Myocyte (in vitro differentiated cells): Measurements from ENCODE around the gene ARID4B. TPM values are rescaled to one million over a fixed set of nuclear protein-coding genes. Genes with fewer than 3 reads are reported as not detected.
"Not testable (repeated sequence)": the region's sequence is repeated elsewhere in the genome, so short reads cannot be mapped to it uniquely, and the experiment has no call there.

Experiments used
- DNase-seq: peaks from one replicate; pipeline ENCODE4 v3.0.0-alpha.2; 2012; ENCODE audit warnings: low read depth
- total RNA-seq: library from RNA; depleted of rRNA; stranded (reverse); fragments of >200 nt; gene quantifications from 2 replicates; pipeline ENCODE4 v1.2.3, GENCODE V29; 2014

ARID4B gene
- total RNA-seq, 1 donor from 2014 or later = 18.3 TPM

DNA sequence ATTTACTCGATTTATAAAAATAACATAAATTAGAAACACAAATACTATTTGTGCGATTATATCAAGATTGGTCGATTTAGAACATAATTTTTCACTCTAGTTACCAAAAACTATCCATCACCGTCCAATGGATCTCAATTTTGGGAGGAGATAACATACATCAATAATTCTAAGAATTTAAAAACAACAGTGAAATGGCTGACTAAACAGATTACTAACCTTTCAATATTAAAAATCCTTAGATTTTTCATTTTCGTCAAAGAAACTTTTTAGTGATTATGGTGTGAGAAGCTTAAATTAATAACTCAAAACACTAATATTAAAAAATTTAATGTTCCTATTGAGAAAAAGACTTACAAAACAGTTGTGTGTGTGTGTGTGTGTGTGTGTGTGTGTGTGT is 91.9 kb downstream of the ARID4B start:
- DNase-seq = no peak

DNA sequence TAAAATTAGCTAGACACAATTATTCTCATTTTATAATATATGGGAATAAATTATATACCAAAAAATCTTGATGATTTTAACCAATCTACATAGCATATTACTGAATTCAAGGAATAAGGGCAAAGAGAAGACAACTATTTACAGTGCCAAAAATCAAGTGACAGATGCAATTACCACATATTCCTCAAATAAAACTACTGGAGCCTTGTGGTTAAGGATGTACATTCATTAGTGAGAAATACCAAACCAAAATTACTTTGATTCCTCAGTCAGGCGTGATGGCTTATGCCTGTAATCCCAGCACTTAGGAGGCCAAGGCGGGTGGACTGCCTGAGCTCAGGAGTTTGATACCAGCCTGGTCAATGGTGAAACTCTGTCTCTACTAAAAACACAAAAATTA is 98.1 kb downstream of the ARID4B start:
- peak; percentile 66 for DNase-seq

DNA sequence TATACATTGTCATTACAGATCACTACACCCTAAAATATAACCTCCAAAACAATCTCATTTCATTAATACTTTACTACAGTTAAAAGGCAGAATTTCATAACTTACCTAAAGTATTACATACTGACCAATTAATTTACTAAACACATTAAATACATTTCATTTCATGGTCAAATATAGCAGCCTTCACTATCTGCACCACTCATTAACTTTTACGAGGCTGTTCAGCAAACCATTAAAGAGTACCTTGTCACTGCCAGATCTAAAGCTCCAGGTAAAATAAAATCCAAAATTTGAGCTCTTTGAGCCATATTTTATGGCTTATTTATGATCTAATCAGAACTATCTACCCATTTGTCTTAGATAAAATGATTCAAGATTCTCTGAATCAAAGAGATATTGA is 100.6 kb downstream of the ARID4B start:
- no peak for DNase-seq

DNA sequence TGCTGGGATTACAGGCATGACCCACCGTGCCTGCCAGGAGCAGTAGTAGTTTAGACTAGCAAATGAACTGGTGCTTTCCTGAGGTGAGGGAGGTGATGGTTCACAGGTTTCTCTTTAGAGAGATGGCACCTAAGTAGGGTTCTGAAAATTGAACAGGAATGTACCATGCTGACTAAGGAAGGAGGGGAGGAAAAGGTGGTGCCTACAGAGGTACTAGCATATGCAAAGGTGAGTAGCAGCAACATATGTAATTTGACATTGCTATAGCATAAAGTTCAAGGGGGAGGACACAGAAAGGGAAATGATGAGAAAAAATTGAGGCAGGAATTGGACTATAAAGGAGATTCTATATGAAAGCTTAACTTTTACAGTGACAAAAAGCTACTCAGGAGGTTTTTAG is 101.0 kb downstream of the ARID4B start:
- no peak for DNase-seq

DNA sequence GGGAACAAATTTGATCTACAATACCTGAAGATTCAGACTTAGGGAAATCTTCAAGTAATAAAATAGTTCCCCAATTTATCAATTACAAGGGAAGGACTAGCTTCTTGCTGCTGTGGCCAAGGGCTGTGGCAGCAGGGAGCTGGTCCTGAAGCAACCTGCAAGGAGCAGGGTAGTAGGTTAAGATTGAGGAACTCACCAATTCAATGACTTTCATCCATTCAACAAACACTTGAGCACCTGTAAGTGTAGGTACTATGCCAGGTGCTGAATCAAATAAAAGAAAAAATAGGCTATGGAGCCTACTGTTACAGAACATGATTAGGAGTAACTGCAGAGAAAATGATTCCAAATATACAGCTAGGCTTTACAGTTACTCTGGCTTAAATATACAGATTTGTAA is 102.7 kb downstream of the ARID4B start:
- DNase-seq = no peak

DNA sequence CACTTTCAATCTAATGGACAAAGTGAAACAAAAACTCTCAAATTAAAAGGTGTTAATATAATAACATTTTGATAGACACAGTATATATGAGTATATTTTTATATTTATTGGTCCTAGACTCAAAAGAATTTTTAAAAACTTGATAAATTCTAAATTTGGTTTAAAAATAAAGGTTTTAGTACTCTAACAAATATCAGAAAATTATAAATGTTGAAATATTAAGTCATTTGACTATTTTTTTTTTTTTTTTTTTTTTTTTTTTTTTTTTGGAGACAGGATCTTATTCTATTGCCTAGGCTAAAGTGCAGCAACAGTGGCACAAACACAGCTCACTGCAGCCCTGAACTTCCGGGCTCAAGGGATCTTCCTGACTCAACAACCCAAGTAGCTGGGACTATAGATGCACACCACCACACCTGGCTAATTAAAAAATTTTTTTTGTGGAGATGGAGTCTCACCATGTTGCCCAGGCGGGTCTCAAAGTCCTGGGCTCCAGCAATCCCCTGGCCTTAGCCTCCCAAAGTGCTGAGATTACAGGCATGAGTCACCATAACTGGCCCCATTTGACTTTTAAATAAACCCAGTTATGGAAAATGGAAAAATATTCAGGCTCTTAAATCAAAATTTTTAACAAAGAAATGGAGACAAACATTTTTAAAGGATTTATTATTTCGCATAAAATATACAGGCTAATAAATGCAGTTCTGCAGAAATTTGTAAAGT is 106.2 kb downstream of the ARID4B start:
- no peak for DNase-seq

DNA sequence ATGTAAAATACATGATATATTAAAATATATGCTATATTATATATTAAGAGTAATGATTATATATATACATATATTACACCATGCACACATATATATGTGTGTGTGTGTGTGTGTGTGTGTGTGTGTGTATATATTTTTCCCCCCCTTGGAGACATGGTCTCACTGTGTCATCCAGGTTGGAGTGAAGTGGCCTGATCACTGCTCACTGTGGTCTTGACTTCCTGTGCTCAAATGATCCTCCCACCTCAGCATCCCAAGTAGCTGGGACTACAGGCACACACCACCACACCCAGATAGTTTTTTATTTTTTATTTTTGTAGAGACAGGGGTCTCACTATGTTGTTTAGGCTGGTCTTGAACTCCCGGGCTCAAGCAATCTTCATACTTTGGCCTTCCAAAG is 112.5 kb downstream of the ARID4B start:
- DNase-seq = no peak

DNA sequence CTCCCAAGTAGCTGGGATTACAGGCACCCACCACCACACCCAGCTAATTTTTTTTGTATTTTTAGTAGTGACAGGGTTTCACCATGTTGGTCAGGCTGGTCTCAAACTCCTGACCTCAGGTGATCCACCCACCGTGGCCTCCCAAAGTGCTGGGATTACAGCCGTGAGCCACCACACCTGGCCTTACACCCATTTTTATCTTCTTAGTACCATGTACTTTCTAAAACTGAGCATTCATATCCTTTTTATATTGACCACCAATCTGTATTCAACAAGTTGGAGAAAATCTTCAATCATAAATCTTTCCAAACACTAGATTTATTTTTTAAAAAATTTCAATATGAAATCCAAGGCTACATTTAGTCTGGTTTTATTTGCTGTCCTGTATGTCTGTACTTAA is 113.0 kb downstream of the ARID4B start:
- DNase-seq = not testable (repeated sequence)

DNA sequence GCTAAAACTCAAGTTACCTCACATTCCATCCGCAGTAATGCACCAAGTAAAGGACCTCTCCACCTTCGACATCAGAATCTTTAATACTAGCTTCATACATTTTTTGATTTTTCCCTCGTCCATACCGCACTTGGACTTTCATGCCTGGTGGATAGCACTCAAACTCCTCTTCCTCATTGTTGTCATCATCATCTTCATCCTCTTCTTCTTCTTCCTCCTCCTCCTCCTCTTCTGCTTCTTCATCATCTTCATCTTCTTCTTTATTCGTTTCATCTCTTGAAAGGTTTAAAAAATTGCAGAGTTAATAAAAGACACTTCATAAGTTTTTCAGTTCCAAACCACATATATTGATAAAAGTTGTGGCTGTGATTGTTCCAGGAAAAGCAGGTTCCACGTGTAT is 114.2 kb downstream of the ARID4B start:
- DNase-seq = no peak

DNA sequence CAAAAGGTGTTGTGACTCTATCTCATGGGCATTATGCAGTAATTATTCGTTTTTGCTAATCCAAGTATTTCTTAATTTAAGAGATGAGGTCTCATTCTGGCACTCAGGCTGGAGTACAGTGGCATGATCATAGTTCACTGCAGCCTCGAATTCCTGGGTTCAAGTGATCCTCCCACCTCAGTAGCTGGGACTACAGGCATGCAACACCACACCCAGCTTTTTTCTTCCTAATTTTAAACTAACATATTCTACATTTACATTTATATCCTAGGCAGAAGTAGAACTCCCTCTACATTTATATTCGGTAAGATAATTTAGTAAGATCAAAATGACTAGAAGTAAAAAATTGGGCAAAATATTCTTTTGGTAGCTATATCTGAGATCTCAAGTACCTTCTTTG is 116.5 kb downstream of the ARID4B start:
- DNase-seq = no peak

DNA sequence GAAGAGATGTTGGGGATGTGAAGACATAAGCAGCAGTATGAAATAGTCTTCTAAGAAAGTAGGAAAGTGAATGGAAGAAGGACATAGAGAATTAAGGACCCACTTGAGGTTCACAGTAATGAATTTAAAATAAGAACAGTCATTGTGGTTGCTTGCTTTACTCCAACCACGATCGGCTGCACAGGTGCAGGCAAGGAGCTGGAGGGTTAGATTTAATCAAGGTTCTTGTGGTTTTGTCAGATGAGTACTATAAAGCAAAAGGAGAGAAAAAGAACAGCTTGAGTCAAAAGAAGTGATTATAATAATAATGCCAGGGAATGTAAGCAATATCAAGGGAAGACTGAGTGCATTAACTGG is 120.8 kb downstream of the ARID4B start:
- peak; percentile 71 for DNase-seq

DNA sequence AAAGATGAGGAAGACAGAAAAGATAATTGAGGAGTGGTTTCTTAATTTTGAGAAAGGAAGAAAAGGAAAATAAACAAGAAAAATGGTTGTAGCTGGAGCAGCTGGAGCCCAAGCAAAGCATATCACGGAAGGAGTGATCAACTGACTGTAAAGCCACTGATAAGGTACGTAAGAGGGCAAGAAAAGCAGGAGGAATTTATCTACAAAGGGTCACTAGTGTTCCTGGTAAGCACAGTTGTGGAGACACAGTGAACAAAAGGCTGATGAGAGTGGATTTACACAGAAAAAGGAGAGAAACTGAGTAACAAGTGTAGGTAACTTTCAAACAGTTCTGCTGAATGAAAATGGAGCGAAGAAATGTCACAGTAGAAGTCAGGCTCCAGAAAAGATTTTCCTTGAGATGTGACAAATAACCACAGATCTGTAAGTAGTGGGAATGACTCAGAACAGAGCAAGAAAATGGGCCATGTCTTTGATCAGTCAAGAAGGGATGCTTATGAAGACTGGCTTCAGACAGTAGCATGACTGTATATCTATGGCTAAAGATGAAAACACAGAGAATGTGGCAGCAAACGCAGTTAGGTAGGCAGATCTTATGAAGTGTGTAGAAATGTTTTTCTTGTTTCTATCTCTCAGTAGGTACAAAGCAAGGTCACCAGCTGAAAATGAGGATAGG is 121.3 kb downstream of the ARID4B start:
- DNase-seq = peak; percentile 33

DNA sequence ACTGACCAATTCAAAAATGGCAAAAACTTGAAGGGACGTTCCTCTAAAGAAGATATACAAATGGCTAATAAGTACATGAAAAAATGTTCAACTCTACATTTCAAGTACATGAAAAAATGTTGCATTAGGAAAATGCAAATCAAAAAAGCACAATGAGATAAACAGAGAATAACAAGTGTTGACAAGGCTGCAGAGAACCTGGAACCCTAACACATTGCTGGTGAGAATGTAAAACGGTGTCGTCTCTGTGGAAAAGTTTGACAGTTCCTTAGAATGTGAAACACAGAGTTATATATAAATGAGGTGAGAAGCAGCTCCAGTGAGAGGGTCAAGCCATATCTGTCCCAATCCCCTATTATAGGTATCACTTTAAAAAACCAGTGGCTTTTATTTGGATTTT is 122.3 kb downstream of the ARID4B start:
- no peak for DNase-seq

DNA sequence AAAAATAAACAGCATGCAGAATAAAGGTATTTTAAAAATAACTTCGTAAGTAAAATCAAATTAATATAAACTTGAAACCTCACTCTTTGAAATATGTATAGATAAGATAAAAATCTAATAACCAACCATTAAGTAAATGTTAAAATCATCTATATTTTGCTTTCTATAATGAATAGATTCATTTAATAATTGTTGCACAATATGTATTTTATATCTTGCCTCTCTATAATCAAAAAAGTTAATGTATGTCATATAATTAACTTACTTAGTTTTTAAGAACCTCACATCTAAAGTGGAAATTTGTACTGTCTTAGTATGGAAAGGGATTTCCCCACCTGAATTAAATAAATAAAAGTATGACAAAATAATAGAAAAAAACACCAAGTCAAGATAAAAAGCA is 124.6 kb downstream of the ARID4B start:
- no peak for DNase-seq

DNA sequence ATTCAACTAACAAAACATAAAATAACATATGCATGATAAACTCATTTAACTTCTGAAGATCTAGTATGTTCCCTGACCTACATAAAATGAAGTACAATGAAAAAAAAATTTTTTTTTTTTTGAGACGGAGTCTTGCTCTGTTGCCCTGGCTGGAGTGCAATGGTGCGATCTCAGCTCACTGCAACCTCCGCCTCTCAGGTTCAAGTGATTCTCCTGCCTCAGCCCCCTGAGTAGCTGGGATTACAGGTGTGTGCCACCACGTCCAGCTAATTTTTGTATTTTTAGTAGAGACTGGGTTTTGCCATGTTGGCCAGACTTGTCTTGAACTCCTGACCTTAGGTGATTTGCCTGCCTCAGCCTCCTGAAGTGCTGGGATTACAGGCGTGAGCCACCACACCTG is 125.5 kb downstream of the ARID4B start:
- DNase-seq = not testable (repeated sequence)

DNA sequence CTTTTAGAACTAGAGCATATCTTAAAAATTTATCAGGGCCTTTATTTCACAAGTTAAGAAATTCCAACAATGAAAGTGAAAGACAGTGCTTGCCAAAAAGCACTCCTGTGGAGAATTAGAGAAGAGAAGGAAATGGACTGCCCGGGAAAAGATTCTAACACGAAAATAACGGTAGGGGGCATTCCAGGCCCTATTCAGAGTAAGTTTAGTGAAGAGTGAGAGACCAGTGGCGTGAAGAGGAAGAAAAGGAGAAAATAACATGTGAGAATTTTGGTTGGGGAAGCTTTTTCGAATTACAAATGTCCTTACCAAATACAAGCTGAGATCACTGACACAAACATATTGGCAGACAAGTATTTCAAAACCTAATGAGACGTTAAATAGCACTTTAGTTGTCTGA is 128.5 kb downstream of the ARID4B start:
- peak; percentile 48 for DNase-seq

DNA sequence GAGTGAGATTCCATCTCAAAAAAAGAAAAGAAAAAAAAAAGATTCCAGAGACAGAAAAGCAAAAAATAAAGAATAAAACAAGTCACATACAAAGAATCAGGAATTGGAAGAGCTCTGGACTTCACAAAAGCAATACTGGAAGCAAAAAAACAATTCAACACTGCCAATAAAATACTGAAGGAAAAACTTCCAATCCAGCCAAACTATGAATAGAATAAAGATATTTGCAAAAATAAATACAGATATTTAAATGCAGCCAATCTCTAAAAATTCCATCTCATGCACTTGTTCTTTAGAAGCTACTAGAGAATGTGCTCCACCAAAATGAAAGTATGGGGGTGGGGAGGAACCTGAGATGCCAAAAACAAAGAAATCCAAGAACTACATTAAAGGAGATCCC is 137.5 kb downstream of the ARID4B start:
- DNase-seq = no peak

DNA sequence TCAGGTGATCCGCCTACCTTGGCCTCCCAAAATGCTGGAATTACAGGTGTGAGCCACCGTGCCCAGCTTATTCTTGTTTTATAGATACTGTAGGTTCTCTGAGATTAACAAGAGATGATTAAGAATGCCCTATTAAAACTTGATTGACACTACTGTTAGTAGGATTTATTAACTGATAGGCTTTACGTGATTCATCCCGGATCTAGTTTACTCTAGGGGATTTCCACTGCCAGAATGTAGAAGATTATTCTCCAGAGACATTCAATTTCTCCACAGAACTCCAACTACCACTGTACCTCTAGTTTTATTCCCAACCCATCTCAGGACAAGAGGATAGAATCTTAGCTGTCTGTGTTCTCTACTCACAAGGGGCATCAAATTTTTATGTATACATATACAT is 140.7 kb downstream of the ARID4B start:
- DNase-seq = no peak

DNA sequence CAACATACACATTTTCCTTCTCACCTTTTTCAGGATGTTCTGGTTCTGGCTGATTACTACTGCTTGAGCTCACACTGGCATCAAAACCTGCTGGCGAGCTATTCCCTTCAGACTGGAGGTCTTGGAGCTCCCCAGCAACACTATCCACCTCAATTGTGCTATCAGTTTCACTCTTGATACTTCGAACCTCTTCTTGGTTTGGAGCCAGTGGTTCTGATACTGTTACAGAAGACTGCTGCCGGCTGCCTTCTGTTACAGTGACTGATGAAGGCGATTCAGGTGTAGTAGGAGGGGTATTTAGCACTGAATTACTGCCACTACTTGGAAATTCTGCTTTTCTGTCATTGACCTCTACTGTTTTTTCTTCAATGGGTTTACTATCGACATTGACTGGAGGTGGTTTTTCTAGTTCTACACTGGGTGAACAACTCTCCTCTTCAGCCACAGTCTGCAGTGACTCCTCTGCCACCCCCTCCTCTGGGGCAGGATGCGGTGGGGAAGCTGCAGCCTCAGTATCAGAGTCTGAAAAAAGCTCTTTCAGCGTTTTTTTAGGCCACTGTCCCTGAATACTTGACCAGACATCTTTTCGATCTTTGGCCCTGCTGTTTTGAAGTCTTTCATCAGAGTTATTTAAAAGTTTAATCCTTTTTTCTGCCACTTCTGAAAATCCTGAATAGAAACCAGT is 146.3 kb downstream of the ARID4B start:
- no peak for DNase-seq

DNA sequence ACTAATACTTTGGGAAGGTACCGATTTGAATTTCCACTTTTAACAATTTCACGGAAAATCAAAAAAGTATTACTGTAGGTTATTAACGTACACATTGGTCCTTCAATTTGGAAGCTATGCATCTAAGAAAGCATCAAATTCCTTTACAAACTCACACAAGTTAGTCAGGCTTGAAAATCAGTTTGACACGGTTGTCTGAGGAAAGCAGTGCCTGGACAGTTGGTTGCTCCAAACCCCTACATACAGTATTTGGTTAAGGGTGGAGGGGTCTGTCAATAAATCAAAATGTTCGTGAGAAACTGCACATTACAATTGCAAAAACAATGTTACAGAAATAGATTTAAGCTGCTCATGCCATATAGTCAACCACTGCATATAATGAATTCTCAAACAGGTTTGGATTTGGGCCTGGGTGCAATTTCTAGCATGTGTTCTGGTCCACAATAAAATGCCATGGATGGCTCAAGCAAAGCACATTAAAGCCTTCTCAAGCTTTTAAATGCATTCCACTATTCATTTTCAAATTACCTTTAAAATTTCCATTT is 147.0 kb downstream of the ARID4B start:
- no peak for DNase-seq

DNA sequence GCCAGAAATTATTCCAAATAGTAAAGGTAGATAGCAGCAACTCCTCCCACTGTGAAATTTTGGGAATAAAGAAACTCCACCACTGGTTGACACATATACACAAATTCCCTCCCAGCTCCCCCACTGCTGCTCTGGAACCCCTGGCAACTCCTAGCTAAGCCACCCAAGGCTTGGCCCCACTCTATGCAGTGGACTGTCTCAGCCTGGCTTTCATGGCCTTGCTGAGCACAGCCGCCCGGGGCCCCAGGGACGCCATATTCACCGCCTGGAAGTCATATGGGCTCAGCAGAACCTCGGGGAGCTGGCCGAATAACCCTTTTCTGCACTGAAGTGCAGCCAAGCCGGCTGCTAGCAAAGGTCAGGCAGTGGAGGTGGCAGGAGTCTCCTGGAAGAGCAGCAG is 151.5 kb downstream of the ARID4B start:
- DNase-seq = no peak

DNA sequence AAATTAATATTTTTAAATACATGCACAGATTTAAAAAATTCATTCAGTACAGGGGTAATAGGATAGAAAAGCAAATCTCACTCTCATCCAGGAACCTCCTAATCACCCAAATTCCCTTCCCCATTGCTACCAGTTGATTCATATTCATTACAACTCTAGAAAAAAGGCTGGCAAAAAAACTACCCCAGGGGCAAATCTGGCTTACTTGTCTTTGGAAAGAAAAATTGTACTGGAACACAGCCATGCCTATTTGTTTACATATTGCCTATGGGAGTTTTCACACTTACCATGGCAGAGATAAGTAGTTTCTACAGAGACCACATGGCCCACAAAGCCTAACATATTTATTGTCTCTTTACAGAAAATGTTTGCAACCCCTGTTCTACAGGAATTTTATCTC is 158.0 kb downstream of the ARID4B start:
- DNase-seq = no peak
